ENCODE results near the gene BBS7.
A peak's percentile ranks its signal among the peaks of the same experiment; 100 is the strongest.

BBS7 gene

GRCh38 chr4:121801715-121802075, 68.6 kb downstream of the BBS7 start:
- H3K4me3 ChIP-seq (ENCODE audit: low read length) = peak overlapping the region; percentile 98
- TF ChIP-seq CTCF (conservative IDR thresholded peaks at IDR 0.05; ENCODE audit: low read length) = no peak
- DNase-seq (ENCODE audit: low read depth) = no peak

- TF ChIP-seq CTCF (conservative IDR thresholded peaks at IDR 0.05; ENCODE audit: low read length) = no peak
- peak within 1 kb of the TSS; percentile 98 for H3K4me3 ChIP-seq (ENCODE audit: low read length)
- peak; percentile 95 for DNase-seq (ENCODE audit: low read depth)
Observed at GRCh38 chr4:121800961-121801714, 69.1 kb downstream of the BBS7 start, which contains the start of gene EXOSC9. Gene EXOSC9, plus strand, starts transcription at chr4:121801323. Its CDS starts 102 bp downstream, at chr4:121801425.

- peak overlapping the region; percentile 98 for H3K4me3 ChIP-seq (ENCODE audit: low read length)
- DNase-seq (ENCODE audit: low read depth) = no peak
- no peak for TF ChIP-seq CTCF (conservative IDR thresholded peaks at IDR 0.05; ENCODE audit: low read length)
Observed at GRCh38 chr4:121800638-121800960, 69.7 kb downstream of the BBS7 start.

- no peak overlapping the region for H3K4me3 ChIP-seq (ENCODE audit: low read length)
- DNase-seq (ENCODE audit: low read depth) = no peak
- TF ChIP-seq CTCF (conservative IDR thresholded peaks at IDR 0.05; ENCODE audit: low read length) = no peak
Observed at GRCh38 chr4:121799867-121800501, 70.3 kb downstream of the BBS7 start.

DNA sequence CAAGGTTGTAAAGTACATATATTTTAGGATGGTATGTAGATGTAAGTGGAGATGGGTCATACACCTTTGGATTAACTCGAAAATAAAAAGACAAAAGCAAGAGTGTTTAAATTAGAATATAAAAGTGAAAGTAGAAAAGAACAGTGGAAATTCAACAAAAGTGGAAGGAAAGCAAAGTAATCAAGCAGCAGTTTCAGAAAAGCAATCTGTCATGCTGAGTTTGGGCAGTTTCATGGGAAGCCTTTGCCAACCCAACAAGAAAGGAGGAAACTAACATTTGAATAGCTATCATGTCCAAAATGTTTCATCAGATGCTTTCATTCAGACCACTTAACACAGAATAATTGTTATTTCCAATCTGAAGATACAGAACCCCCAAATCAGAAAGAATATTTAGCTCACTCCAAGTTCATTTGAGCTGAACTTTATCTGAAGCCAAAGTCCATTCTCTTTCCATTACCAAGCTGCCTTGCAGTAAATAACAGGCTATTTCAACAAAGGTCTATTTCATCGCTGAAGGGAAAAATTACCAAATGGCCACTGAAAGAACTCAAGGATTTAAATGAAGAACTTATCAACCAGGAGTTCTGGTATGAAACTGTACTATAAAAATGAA, 71.0 kb downstream of the BBS7 start:
- no peak for DNase-seq (ENCODE audit: low read depth)
- TF ChIP-seq CTCF (conservative IDR thresholded peaks at IDR 0.05; ENCODE audit: low read length) = no peak

GRCh38 chr4:121796283-121796682, 74.0 kb downstream of the BBS7 start:
- TF ChIP-seq CTCF (conservative IDR thresholded peaks at IDR 0.05; ENCODE audit: low read length) = no peak
- H3K4me3 ChIP-seq (ENCODE audit: low read length) = no peak overlapping the region
- DNase-seq (ENCODE audit: low read depth) = no peak

More for the DNA sequence above, 71.0 kb downstream of the BBS7 start:
- no peak overlapping the region for H3K4me3 ChIP-seq (ENCODE audit: low read length)
